K562 (cell line): ENCODE results near the gene CMSS1.

Experiments used
- CBX8 ChIP-seq: fragments of 200-600 bp; sonication (generic); IDR thresholded peaks from 2 replicates; pipeline ENCODE4 v1.6.1; 2012; ENCODE audit warnings: borderline replicate concordance, mixed run types, low read depth, mild to moderate bottlenecking, moderate library complexity, mixed read lengths, low read length, control low read depth, inconsistent platforms; ENCODE audit not compliant: poor library complexity, severe bottlenecking; ENCODE audit errors: extremely low read depth
- CHD2 ChIP-seq: IDR thresholded peaks from 2 replicates; pipeline ENCODE4 v1.6.1; 2011; ENCODE audit warnings: low read depth, low read length
- EP300 ChIP-seq: IDR thresholded peaks from 2 replicates; pipeline ENCODE4 v1.6.1; 2012; ENCODE audit warnings: low read length, improper control_type of control experiment
- EZH2 ChIP-seq: IDR thresholded peaks from 2 replicates; pipeline ENCODE4 v1.6.1; 2012; ENCODE audit warnings: low read depth, mild to moderate bottlenecking, inconsistent platforms, low read length, borderline replicate concordance
- HNRNPK ChIP-seq: fragments of 200-400 bp; formaldehyde crosslinking; IDR thresholded peaks from one replicate; pipeline ENCODE4 v1.6.1; 2018; ENCODE audit warnings: mild to moderate bottlenecking, low read depth, low read length; ENCODE audit not compliant: poor library complexity, severe bottlenecking
- KLF13 ChIP-seq: fragments of 450-650 bp; IDR thresholded peaks from 2 replicates; pipeline ENCODE4 v1.6.1; 2016; ENCODE audit warnings: missing genetic modification characterization, low read depth, mild to moderate bottlenecking, missing compliant biosample characterization, moderate library complexity, borderline replicate concordance
- POLR2A ChIP-seq: fragments of 450-650 bp; conservative IDR thresholded peaks from 2 replicates; pipeline ENCODE4 v1.6.1; 2016
- RAD21 ChIP-seq, 2 experiments: fragments of 250-450 bp in 1 of 2; fragments of 450-650 bp in 1 of 2; sonication (Bioruptor Pico) in 1 of 2; formaldehyde crosslinking in 1 of 2; IDR thresholded peaks in 1 of 2; conservative IDR thresholded peaks in 1 of 2; 2 replicates each; pipeline versions ENCODE4 v1.4.0 to v1.8.0; 2020 to 2022; ENCODE audit warnings: mild to moderate bottlenecking in 2 of 2, moderate library complexity in 1 of 2
- RBFOX2 ChIP-seq: fragments of 200-400 bp; formaldehyde crosslinking; IDR thresholded peaks from 2 replicates; pipeline ENCODE4 v1.6.1; 2017; ENCODE audit warnings: low read depth, mild to moderate bottlenecking, low read length, moderate library complexity
- SP1 ChIP-seq: sonication (generic); formaldehyde crosslinking; IDR thresholded peaks from 2 replicates; pipeline ENCODE4 v1.8.1; 2022; ENCODE audit warnings: mild to moderate bottlenecking, missing genetic modification reagents
- TGIF2 ChIP-seq: sonication (generic); formaldehyde crosslinking; IDR thresholded peaks from 2 replicates; pipeline ENCODE4 v1.8.1; 2022; ENCODE audit warnings: mild to moderate bottlenecking, missing genetic modification reagents, moderate library complexity
- YY1 ChIP-seq, 3 experiments: IDR thresholded peaks; 2 replicates each; pipeline ENCODE4 v1.6.1; 2011; ENCODE audit warnings: low read length in 2 of 3, mild to moderate bottlenecking in 2 of 3, moderate library complexity in 2 of 3, borderline replicate concordance in 1 of 3, control low read depth in 1 of 3, low read depth in 1 of 3; ENCODE audit not compliant: insufficient read depth in 3 of 3, insufficient replicate concordance in 2 of 3, control insufficient read depth in 1 of 3, insufficient read length in 1 of 3; ENCODE audit errors: extremely low read depth in 1 of 3
- ZNF224 ChIP-seq: sonication (generic); formaldehyde crosslinking; IDR thresholded peaks from 2 replicates; pipeline ENCODE4 v1.8.0; 2022; ENCODE audit warnings: mild to moderate bottlenecking, missing genetic modification reagents
- ZNF232 ChIP-seq: sonication (generic); formaldehyde crosslinking; IDR thresholded peaks from 2 replicates; pipeline ENCODE4 v1.8.0; 2022; ENCODE audit warnings: mild to moderate bottlenecking, missing genetic modification reagents

DNA sequence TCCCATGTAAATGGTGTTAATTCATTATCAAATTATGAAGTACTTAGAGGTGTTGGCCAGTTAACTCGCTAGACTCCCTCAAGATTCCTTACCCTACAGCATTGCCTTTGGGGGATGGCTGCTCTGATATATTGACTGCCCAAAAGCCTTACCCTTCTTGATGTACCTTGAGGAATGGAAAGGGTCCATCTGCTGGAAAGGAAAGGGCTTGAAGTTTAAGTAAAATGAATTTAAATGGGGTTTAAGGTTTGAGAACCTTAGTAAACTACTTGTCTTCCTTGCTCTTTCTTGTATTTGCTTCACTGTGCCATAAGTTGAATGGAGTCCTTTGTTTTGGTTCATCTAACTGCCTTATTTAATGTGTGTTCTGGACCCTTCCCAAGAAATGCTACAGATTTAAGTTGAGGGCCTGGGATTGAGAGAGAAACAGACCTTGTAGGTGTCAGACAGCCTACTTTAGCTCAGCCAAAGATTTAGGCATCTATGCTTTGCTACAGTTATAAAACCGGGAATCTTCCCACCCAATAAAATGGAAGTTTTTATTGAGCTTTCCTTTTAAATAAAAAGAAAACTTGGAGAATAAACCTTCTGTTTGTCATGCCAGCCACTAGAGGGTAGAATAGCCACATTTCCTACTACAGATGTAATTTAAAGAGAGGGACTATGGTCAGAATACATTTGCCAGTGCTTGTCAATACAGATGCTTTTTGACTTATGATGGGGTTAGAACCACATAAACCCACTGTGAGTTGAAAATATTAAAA lies 25.3 kb downstream of the CMSS1 start:
- TF ChIP-seq SP1 (CRISPR knock-in tag) (no peak), POLR2A (no peak), EP300 (no peak), RBFOX2 (no peak), EZH2 (no peak), ZNF224 (no peak), CBX8 (no peak), CHD2 (no peak), YY1 (IDR thresholded peaks at IDR 0.05; ENCODE audit: borderline replicate concordance in 1 of 3, control insufficient read depth in 1 of 3, extremely low read depth in 1 of 3, insufficient read depth in 3 of 3, insufficient read length in 1 of 3, insufficient replicate concordance in 2 of 3, low read depth in 1 of 3, low read length in 2 of 3) (no peak), RAD21 (CRISPR knock-in tag; conservative IDR thresholded peaks at IDR 0.05 in 1 of 2, IDR thresholded peaks at IDR 0.05 in 1 of 2) (peak; percentile 75), HNRNPK (no peak), KLF13 (tag) (no peak), TGIF2 (no peak), ZNF232 (no peak)
